Muscle of arm (tissue), 12 donors: Measurements from ENCODE around the gene PALLD. TPM values are rescaled to one million over a fixed set of nuclear protein-coding genes. Genes with fewer than 3 reads are reported as not detected.
A peak's percentile ranks its signal among the peaks of the same experiment; 100 is the strongest.

ENCODE experiments used
- DNase-seq: peaks from one replicate; pipeline ENCODE4 v3.0.0-alpha.2; 2013
- polyA plus RNA-seq, 12 donors: library from polyadenylated mRNA; unstranded; fragments of 120-200 nt; gene quantifications; one replicate each; pipeline ENCODE4 v1.2.1, GENCODE V29; 2013; ENCODE audit not compliant: insufficient read length in 12 of 12

PALLD gene
- polyA plus RNA-seq, 12 donors = 114 to 205 (median 160) TPM; not detected in 1

DNA sequence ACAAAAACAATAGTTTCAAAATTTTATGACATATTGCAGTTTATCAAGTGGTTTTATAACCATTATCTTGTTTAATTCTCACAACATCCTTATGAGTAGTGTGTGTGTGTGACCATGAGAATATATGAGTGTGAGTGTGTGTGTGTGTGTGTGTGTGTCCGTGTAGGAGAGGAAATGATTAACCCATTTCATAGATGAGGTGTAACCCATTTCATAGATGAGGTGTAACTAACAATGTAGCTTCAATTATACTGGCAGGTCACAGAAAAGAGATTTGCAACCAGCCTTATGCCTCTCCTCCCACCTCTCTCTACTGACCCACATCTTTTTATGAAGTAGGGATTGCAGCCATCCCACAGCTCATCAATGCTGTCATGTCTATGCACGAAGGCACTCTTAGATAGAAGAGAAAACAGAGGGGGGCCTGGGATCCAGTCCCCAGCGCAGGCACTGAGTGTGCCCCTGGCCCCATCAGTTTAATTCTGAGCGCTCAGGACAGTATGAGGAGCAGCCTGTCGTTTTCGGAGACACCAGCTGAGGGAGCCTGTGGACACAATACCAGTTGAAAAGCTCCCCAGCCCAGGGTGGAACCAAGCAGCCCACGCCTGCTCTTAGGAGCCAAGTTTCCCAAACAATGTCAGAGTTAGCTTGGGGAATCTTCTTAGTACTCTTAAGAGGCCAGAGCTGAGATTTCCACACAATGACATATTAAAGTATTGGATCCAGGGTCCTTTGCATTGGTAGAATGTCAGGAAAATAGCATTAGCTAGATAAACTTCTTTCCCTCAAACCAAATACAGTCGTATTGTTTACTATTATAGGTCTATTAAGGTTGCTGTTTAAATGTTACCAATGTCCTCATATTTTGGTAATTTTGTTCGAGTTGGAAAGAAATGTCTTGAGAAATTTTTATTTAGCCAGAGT, 88.6 kb downstream of the PALLD start:
- DNase-seq = peak; percentile 86

DNA sequence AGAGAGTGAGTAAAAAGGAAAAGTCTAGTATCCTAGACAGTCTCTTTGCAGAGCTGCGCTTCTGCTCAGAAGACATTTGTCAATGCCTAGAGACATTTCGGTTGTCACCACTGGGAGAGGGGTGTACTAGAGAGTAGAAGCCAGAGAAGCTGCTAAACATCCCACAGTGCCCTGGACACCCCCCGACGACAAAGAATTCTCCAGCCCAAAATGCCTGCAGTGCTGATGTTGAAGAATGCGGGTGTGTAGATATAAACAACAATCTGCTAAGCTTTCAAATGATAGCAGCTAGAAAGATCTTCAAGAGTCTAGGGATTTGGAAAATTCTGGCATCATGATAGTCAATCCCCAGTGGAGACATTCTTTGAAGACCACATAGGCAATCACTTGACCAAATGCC, 90.1 kb downstream of the PALLD start:
- no peak for DNase-seq

DNA sequence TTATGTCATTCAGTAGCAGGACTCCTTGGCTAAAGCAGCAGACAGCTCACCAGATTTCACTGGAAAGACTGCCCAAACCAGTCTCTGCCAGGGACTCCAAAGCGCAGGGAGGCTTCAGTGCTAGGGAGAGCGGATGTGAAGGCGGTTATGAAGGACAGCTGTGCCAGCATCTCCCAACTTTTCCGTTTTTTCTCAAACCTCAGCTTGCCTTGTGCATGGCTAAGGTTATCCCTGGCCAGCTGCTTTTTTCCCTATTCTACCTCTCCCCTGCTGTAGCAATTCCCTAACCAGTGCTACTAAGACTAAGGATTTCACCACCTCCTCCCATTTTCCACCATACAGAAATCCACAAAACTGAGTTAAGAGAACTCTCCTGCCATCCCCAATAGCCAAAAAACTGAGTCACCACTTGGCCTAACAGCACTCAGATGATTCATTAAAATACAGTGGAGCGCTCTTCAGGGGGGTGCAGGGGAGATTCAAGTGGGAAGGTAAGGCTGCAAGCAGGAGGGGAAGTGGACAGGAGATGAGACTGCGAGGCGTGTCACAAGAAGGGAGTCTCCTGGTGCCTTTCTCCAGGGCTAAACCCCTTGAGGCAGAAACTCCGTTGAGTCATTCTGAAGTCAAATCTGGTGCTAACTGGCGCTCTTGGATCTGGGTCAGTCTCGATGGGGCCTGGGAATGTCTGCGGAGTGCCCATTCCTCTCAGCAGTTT, 90.7 kb downstream of the PALLD start:
- DNase-seq = peak; percentile 79

DNA sequence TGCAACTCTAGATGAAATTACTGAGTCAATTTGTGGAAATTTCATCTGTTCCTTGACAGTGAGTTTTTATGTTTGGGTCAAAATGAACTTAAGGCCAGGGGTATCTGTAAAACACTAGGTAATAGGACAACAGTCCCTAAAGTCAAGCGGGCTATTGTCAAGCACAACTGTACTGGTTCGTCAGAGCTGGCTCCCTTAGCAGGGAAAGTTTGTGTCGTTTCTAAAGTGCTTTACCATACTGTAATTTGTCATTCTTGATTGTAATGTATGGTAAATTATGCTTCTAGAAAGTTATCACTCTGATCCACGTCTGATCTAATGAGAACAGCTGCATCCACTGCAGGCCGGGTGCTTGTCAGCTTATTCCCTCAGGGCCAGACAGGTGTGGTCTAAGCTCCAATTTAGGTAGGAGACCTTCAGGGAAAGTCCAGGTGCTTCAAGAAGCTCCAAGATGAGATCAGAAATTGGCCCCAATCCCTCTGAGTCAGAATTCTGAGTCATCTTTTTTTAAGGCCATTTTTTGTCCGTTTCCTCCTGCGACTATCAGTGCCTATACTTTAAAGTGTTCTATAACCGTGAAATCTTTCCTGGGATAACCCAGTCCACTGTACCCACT, 92.2 kb downstream of the PALLD start:
- peak; percentile 82 for DNase-seq

DNA sequence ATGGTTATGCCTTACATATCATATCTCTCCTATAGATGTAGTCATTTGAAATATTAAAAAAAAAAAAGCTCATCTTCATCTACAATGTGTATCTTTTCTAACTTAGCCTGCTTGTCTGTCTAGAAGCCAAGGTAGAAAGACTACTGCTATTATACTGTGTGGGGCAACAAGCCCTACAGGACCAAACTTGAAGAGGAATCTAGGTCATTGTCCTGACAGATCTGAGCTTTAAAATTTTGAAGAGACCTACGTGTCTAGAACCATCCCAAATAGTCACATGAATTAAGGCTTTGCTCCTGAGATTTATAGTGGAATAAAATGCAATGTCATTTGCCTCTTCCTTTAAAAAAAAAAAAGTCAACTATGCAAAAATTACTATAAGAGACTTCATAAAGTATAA, 95.8 kb downstream of the PALLD start:
- DNase-seq = no peak

DNA sequence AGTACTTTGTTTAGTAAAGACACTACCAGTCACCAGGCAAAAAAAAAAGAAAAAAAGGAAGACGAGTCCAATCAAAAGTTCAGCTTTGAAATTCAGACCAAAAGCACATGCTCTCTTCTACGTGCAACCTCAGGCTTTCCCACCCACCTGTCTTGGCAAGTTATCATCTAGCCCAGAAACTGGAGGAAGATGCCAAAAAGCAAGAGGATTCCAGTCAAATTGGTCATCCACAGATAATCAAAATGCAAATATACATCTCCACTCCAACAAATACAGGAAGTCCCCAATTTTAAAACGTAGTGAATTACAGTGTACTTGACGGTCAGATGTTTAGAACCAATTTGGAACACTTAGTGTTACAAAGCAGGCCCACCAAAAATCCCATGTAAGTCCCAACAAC, 96.5 kb downstream of the PALLD start:
- no peak for DNase-seq

DNA sequence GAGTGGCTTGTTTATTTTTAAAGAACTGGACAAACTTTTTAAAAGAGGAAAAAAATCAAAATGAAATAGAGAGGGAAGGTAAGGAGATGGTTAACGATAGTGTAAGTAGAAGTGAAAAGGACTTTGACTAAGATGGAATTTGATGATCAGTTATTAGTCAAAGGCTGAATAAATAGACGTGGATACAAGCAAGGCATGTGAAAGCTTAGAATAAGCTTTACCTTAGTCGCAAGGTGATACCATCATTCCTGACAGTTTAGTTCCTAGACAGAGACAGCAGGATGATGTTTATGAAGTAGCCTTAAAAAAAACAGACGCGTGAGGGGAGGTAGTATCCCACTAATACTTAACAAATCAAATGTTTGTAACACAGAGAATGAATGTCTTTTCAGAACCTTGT, 97.3 kb downstream of the PALLD start:
- DNase-seq = no peak

DNA sequence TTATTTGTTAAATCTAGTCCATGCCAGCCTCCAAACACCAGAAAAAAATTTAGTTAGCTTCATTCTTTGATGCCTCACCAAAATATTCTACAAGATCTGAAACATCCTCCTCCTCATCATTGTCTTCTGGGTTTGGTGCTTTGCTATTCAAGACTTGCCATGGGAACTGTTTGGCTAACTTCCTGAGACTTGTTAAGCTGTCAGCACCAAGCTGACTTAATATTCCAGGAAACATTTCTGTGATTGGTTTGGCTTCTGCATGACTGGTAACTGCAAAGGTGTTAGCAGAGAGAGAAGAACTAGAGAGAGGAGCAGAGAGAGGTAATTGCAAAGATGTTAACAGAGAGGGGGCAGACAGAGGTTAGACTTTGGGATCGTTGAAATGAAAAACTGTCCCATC, 101.3 kb downstream of the PALLD start:
- no peak for DNase-seq

DNA sequence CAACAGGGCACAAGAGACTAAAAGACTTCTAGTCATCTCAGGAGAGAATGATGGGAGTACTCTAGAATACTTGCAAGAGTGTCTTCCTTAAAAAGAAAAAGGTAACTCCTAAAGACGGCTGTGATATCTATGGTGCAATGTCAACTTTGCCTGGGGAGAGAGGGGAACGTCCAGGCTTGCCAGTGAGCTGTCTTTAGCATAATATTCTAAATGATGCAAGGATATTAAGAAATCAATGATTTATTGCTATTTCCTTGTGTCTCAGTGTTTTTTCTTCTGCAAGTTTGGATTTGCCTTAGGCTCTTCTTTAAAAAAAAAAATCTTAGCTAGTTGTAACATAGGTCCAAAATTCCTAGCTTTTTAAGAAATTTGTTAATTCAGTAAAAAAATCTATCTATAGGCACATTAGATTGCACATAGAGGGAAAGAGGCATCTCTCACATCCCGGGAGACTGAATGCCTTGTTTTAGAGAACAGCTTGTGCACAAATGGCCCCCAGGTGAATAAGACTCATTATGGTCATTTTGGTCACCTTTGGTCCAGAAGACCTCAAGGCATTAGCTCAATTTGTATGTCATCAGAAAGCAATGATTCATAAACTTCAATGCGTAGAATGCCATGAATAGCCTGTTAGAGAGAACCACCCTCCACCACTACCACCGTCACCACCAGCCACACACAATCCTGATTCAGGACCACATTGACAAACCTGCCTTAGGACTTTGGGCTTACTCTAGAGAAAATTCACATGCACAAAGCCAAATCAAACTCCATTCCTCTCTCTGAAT, 104.1 kb downstream of the PALLD start:
- no peak for DNase-seq

DNA sequence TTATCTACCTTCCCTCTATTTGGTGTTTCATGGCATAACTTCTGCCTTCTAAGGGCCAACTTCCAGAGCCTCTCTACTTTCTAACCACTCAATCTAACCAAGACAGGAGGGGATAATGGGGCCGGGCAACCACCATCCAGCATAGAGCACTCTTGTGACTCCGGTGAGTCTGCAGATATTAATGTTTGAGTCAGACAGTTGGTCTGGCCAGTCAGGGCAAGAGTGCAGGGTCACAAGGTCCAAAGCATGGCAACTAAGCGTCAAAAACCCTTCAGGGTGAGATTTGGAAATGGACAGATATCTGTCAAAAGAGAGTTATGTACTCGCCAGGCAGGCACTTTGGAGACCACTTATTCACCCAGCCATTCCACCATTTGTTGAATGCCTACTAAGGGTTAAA, 105.0 kb downstream of the PALLD start:
- DNase-seq = no peak

DNA sequence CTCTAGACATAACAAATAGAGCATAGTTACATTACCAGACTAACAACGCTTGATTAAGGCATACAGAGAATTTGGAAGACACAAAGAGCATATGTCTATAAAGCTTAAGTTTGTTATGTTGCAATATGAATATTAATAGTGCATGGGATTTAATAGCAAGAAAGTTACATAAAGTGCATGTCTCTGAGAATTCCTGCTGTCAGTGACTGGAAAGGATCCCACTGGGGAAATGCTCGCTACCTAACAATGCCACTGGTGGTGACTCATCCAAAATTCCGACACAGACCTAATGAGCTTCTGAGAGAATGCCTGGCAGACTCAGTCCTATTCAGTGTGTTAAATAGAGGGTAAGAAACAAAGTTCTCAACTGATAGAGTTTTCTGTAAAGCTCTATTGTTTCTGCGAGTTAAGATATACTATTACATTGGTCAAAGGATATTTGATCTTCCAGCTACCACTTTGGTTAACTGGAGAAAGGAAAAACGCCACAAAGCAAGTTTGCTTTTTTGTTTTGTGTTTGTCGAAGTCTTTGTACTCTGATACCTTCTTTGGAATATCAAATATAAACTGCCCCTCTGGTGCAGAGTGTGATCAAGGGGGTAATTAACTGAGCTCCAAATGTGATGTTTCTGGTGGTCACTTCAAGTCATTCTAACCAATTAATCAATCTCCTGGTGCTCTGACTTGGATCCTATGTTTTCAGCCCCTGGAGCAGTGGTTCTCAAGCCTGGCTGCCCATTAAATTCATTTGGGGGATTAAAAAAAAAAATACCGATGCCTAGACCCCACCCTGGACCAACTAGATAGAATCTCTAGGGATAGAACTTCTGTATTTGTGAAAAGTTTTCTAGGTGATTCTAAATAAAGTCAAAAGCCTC, 107.9 kb downstream of the PALLD start:
- DNase-seq = no peak

DNA sequence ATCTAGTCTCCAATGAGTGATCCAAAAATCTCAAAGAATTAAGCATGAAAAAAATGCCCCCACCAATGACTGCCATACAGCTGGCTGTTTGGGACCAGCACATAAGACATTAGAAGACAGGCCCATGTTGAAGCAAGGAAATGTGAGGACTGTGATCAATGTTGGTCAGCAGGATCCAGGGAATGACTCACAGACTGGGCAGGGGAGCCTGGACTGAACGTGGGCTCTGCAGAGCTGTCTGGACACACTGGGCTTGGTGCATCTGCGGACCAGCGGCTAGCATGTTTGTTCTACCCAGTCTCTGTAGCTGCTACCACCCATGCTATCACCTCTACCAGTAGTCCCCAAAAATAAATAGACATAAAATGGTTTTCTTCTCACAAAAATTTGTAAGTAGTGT, 108.6 kb downstream of the PALLD start:
- no peak for DNase-seq

DNA sequence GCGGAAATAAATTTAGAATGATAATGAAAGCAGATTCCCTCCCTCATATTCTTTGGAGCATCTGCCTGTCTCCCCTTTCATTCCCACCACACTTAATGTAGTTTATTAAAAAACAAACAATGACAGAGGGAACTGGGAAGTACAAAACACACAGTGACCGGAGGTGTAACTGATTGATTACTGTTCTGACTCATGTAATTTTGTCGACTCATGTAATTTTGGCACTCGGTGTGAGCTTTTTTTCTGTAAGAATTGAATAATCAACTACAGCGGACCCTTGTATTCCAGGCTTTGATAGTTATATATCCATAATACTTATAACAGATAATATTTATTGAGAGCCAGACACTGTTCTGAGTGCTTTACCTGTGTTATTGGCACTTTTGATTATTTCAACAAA, 110.4 kb downstream of the PALLD start:
- DNase-seq = no peak

DNA sequence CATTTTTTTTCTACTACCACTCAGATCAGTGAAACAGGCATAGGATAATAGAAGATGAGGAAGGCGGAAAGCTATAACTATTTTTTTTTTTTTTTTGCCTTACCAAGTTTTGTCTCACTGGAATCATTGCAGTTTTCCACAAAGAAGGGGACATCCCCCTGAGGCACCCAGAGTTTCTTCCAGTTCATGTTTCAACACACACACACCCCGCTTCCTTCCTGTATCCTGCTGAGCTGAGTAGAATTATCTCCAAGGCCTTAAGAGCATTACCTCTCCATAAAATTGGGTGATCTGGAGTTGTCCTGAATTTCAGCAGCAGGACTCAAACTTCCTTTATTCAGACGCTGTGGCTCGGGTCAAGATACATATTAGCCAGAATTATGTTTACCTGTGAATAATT, 111.9 kb downstream of the PALLD start:
- no peak for DNase-seq

DNA sequence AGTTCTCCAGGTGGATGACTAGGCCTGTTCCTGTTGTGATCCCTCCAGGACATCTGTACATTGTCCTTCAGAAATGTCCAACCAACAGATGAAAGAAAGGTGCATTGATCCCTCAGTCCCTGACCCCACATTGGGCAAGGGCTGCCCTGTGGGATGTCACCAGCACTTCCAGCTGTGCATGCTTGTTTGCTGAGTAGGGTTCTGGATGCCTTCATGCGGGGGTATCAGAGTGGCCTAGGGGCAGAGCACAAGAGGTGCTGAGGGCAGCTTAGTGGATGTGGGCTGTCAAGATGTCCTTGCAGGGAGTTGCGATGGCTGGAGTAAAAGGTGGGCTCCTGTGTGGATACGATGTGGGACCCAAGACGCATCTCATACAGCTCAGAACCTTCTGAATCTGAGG, 112.5 kb downstream of the PALLD start:
- no peak for DNase-seq

DNA sequence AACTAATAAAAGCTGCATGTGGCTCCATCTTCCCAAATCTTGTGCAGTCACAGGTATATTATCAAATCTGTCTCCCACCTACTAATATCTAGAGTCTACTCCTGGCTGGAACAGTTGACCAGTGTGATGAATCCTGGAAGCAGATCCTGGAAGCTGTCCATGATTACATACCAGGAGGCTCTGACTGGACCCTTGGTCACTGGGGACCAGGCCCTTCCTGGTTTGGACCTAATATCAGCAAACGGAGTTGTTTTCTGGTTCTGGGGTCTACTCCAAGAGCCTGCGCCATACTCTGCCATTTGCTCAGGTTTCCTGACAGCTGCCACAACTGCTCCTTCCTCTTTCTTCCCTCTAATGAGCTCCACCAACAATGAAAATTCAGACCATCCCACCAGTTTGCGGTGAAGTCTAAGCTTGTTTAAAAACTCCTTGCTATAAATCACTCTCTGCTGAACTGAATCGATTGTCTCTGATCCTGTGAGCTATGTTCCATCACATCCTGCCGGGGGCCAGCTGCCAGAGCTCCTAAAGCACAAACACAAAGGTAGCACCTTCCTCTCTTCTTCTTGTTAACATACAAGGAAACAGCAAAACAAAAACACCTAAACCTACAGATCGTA, 114.2 kb downstream of the PALLD start:
- DNase-seq = no peak

DNA sequence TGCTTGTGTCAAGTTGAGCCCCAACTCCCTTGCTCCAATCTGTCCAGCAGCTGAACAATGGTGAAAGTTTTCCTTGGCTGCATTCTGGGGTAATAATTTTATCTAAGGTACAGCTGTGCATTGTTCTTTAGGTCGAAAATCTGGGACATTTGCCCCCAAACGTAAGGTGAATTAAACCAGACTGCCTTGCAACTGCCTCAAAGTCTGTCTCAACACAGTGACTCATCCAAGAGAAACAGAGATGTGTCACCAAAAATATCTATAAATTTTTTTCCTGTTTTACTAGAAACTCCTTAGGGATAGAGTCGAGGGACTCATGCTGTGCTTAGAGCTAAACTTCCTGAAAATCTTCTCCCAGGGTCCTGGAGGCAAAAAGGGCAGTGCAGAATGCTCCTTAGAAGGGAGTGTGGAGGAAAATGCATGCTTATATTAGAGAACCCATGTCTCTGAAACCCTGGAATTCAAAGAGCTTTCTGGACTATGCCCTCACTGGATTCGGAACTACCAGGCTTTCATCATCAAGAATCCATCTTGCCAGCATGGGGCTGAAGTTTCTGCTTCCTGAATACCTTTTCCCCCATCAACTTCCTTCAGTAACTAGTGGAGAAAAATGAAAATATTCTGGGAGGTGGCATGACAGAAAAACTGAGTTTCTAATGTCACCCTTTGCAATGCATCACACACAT, 115.7 kb downstream of the PALLD start:
- DNase-seq = no peak

DNA sequence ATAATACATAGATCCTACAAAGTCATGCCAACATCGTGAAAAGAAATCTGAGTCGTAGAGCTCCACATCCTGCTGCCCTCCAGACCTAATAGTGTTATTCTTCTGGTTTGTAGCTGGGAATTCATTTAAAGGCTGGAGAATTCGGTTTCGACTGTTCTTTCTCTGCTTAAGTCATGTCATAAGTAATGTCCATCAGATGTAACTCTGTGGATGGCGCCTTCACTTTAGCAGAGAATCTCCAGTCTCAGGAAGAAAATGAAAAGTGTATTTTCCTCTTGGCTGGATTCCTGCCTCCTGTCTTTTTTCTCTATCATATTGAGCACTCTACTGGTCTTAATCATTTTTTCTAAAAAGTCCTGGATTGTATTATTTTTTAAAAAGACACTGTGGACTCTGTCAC, 117.0 kb downstream of the PALLD start:
- no peak for DNase-seq

DNA sequence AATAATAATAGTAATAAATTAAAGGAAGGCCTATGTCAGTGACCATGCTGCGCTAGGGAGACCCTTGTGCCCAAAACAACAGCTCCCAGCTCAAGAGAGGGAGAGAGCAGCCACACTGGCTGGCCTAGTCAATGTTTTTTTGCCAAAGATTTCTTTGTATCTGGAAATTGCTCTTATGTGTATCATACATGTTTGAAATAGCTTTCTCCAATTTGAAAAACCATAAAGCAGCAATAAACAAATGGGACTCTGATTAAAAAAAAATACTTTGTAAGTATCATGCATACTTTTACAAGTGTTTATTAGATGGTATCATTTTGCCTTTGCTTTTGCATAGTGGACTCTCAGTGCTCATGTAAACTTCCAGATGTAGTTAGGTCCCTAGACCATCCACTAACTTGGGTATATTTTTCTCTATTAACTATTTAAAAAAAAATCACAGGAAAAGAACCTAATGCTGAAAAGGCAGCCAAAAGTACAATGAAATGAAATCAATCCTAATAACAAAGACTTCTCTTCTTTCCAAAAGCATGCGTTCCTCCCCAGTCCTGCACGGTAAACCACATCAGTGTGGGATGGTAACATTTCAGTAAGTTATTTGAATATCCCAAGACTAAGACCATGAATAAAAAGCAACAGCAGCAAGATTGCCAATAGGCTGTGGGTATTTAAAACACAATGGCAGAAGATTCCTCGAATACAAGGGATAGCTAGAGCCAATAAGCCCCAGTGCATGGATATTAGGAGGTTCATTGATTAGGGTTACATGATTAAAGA, 117.6 kb downstream of the PALLD start:
- DNase-seq = no peak
